CD14-positive monocyte (primary cell): ENCODE data around the gene PATJ. TPM values are rescaled to one million over a fixed set of nuclear protein-coding genes. Genes with fewer than 3 reads are reported as not detected.

Experiments used
- DNase-seq, 3 donors: peaks; one replicate each; pipeline ENCODE4 v3.0.0-alpha.2; 2011 to 2022
- H2AFZ ChIP-seq: 2 replicates; pipeline ENCODE4 v1.6.0; 2012; ENCODE audit warnings: mild to moderate bottlenecking, low read depth, low read length, inconsistent platforms; ENCODE audit not compliant: insufficient read depth, poor library complexity, severe bottlenecking
- H3K27ac ChIP-seq, 2 donors: 1 replicate in 1 of 2; 2 replicates in 1 of 2; pipeline ENCODE4 v1.5.1; 2012 to 2013; ENCODE audit warnings: low read length in 2 of 2, control low read depth in 1 of 2, inconsistent platforms in 1 of 2, low read depth in 1 of 2, mild to moderate bottlenecking in 1 of 2
- H3K27me3 ChIP-seq, 2 donors: one replicate each; pipeline versions ENCODE4 v1.6.0 to v1.6.1; 2011 to 2013; ENCODE audit warnings: low read length in 2 of 2; ENCODE audit not compliant: control insufficient read depth in 2 of 2, insufficient read depth in 2 of 2
- H3K36me3 ChIP-seq, 2 donors: replicated peaks in 1 of 2; 1 replicate in 1 of 2; 2 replicates in 1 of 2; pipeline versions ENCODE4 v1.5.1 to v1.6.1; 2012 to 2013; ENCODE audit warnings: low read length in 2 of 2, control low read depth in 1 of 2, inconsistent platforms in 1 of 2, mild to moderate bottlenecking in 1 of 2; ENCODE audit not compliant: insufficient read depth in 2 of 2, control insufficient read depth in 1 of 2
- H3K4me1 ChIP-seq, 2 donors: 1 replicate in 1 of 2; 2 replicates in 1 of 2; pipeline versions ENCODE4 v1.5.1 to v1.6.1; 2012 to 2013; ENCODE audit warnings: low read length in 2 of 2, control low read depth in 1 of 2, inconsistent platforms in 1 of 2, mild to moderate bottlenecking in 1 of 2, moderate library complexity in 1 of 2; ENCODE audit not compliant: insufficient read depth in 2 of 2, control insufficient read depth in 1 of 2
- H3K4me2 ChIP-seq: replicated peaks from 2 replicates; pipeline ENCODE3; 2012; ENCODE audit warnings: low read length, moderate library complexity, mild to moderate bottlenecking; ENCODE audit not compliant: poor library complexity, severe bottlenecking; ENCODE audit errors: extremely low read depth
- H3K4me3 ChIP-seq, 3 experiments: fragments of 200-600 bp in 1 of 3; sonication (generic) in 1 of 3; replicated peaks in 1 of 3; 1 replicate in 2 of 3; 2 replicates in 1 of 3; pipeline ENCODE4 v1.5.1; 2011 to 2013; ENCODE audit warnings: low read length in 3 of 3, mild to moderate bottlenecking in 3 of 3, control low read depth in 2 of 3, low read depth in 2 of 3, inconsistent platforms in 1 of 3, moderate library complexity in 1 of 3
- H3K79me2 ChIP-seq: 2 replicates; pipeline ENCODE4 v1.6.0; 2012; ENCODE audit warnings: mild to moderate bottlenecking, control low read depth, inconsistent platforms, low read length, moderate library complexity; ENCODE audit not compliant: insufficient read depth
- H3K9ac ChIP-seq: 2 replicates; pipeline ENCODE4 v1.6.0; 2017; ENCODE audit warnings: low read length, mild to moderate bottlenecking; ENCODE audit not compliant: insufficient read depth, poor library complexity, severe bottlenecking
- H3K9me3 ChIP-seq, 2 donors: replicated peaks in 1 of 2; 1 replicate in 1 of 2; 2 replicates in 1 of 2; pipeline versions ENCODE4 v1.5.1 to v1.6.1; 2012 to 2013; ENCODE audit warnings: low read length in 2 of 2, control low read depth in 1 of 2; ENCODE audit not compliant: control insufficient read depth in 1 of 2, insufficient read depth in 1 of 2
- H4K20me1 ChIP-seq: 2 replicates; pipeline ENCODE4 v1.6.0; 2012; ENCODE audit warnings: mild to moderate bottlenecking, low read length, control low read depth, moderate library complexity; ENCODE audit not compliant: insufficient read depth
- H3K27ac Mint-ChIP-seq, 7 donors: one replicate each; pipeline ENCODE4 v1.8.0; 2020; ENCODE audit warnings: mild to moderate bottlenecking in 7 of 7, mixed read lengths in 7 of 7, moderate library complexity in 6 of 7, inconsistent platforms in 2 of 7
- H3K27me3 Mint-ChIP-seq, 3 donors: one replicate each; pipeline ENCODE4 v1.8.0; 2021 to 2022; ENCODE audit warnings: low read depth in 3 of 3, mild to moderate bottlenecking in 3 of 3, mixed read lengths in 3 of 3, moderate library complexity in 3 of 3, inconsistent platforms in 1 of 3
- H3K36me3 Mint-ChIP-seq, 2 donors: one replicate each; pipeline ENCODE4 v1.8.0; 2020; ENCODE audit warnings: mixed read lengths in 2 of 2, inconsistent platforms in 1 of 2, mild to moderate bottlenecking in 1 of 2
- H3K4me1 Mint-ChIP-seq: one replicate; pipeline ENCODE4 v1.8.0; 2020; ENCODE audit warnings: mild to moderate bottlenecking, mixed read lengths
- H3K4me3 Mint-ChIP-seq, 2 donors: one replicate each; pipeline ENCODE4 v1.8.0; 2020; ENCODE audit warnings: mild to moderate bottlenecking in 2 of 2, mixed read lengths in 2 of 2, moderate library complexity in 1 of 2
- H3K9me3 Mint-ChIP-seq, 7 donors: one replicate each; pipeline ENCODE4 v1.8.0; 2020 to 2022; ENCODE audit warnings: mixed read lengths in 7 of 7, mild to moderate bottlenecking in 6 of 7, moderate library complexity in 6 of 7, inconsistent platforms in 2 of 7
- CTCF ChIP-seq: fragments of 200-600 bp; IDR thresholded peaks from one replicate; pipeline ENCODE4 v1.8.0; 2022; ENCODE audit warnings: antibody characterized with exemption, mild to moderate bottlenecking
- WGBS: methylation state at CpG from one replicate; pipeline ENCODE4 v1.1.5; 2013; ENCODE audit warnings: missing lambda C conversion rate; ENCODE audit not compliant: insufficient coverage; 5-methylcytosine and 5-hydroxymethylcytosine counted together
- intact Hi-C, 2 donors: fragments of 100-400 bp; cut with micrococcal nuclease; formaldehyde crosslinking; loops; one replicate each; pipeline versions ENCODE4 v1.15.0 to v1.15.1; 2023
- polyA plus RNA-seq, 3 donors: library from polyadenylated mRNA; depleted of rRNA in 1 of 3; unstranded in 2 of 3; stranded (reverse) in 1 of 3; fragments of 300-500 nt in 2 of 3; fragments of >200 nt in 1 of 3; fragmentation: Illumina TruSeq in 2 of 3; gene quantifications; 1 replicate in 2 of 3; 2 replicates in 1 of 3; pipeline ENCODE4 v1.2.3, GENCODE V29; 2012 to 2021

Gene PATJ
- polyA plus RNA-seq, 3 donors: 0.01 to 0.23 TPM; not detected in 1

- Histone ChIP-seq H3K27ac (no peak overlapping the region), H3K79me2 (no peaks in the 10 kb centered on the region), H3K9ac (no peak overlapping the region), H3K27me3 (no peaks in the 10 kb centered on the region), H3K36me3 (no peaks in the 10 kb centered on the region), H3K9me3 (no peaks in the 10 kb centered on the region), H2AFZ (no peak overlapping the region), H3K4me3 (no peak overlapping the region), H3K4me1 (no peaks in the 10 kb centered on the region), H3K4me2 (no peak overlapping the region), H4K20me1 (no peaks in the 10 kb centered on the region)
- Mint-ChIP-seq H3K36me3 (no peaks in the 10 kb centered on the region), H3K27ac (no peak overlapping the region), H3K4me3 (no peak overlapping the region), H3K4me1 (peaks cover 9% of the 10 kb centered on the region), H3K27me3 (peaks cover 3 to 8% (median 3%) of the 10 kb centered on the region in 3 donors), H3K9me3 (peaks cover 0 to 1% (median 0%) of the 10 kb centered on the region in 7 donors)
- intact Hi-C loops: no loop called here
- no peak for TF ChIP-seq CTCF
- 100% methylated on average over 1 of the region's 3 CpGs for WGBS
- no peak for DNase-seq
Observed at GRCh38 chr1:61732726-61733125, 9.6 kb upstream of the PATJ start.

- Mint-ChIP-seq H3K36me3 (no peaks in the 10 kb centered on the region), H3K9me3 (no peaks in the 10 kb centered on the region), H3K27me3 (peaks cover 18 to 24% (median 20%) of the 10 kb centered on the region in 3 donors), H3K4me3 (peak overlapping the region in 1 of 2 donors; percentile 96), H3K4me1 (peaks cover 20% of the 10 kb centered on the region), H3K27ac (peak overlapping the region in 2 of 7 donors; percentile 19 to 40)
- TF ChIP-seq CTCF: no peak
- no peaks in the 10 kb centered on the region for H3K79me2 ChIP-seq
- DNase-seq: peak; percentile 3 to 18 (median 5)
- H3K9ac ChIP-seq: no peak overlapping the region
- WGBS: 95% methylated on average over 4 of the region's 19 CpGs
- H3K9me3 ChIP-seq: no peaks in the 10 kb centered on the region
- no peaks in the 10 kb centered on the region for H3K36me3 ChIP-seq
- peak overlapping the region in 1 of 3 experiments; percentile 76 for H3K4me3 ChIP-seq
- H2AFZ ChIP-seq: peak overlapping the region; percentile 83
- H4K20me1 ChIP-seq: no peaks in the 10 kb centered on the region
- H3K4me2 ChIP-seq: peak overlapping the region; percentile 94
- H3K4me1 ChIP-seq: peaks cover 14 to 22% of the 10 kb centered on the region in 2 donors
- H3K27ac ChIP-seq: no peak overlapping the region
- H3K27me3 ChIP-seq: peaks cover 4 to 11% of the 10 kb centered on the region in 2 donors
- intact Hi-C loops: no loop called here
Observed at GRCh38 chr1:61740751-61741700, 1.3 kb upstream of the PATJ start.
